Amygdala (tissue), 56 donors: Measurements from ENCODE around the gene FAM111A.
"Not testable (repeated sequence)": the region's sequence is repeated elsewhere in the genome, so short reads cannot be mapped to it uniquely, and the experiment has no call there.

ENCODE experiments used
- DNase-seq, 56 donors: peaks; one replicate each; lab custom pipeline; 2025; lab: John Stamatoyannopoulos, UW

FAM111A gene, protein sequence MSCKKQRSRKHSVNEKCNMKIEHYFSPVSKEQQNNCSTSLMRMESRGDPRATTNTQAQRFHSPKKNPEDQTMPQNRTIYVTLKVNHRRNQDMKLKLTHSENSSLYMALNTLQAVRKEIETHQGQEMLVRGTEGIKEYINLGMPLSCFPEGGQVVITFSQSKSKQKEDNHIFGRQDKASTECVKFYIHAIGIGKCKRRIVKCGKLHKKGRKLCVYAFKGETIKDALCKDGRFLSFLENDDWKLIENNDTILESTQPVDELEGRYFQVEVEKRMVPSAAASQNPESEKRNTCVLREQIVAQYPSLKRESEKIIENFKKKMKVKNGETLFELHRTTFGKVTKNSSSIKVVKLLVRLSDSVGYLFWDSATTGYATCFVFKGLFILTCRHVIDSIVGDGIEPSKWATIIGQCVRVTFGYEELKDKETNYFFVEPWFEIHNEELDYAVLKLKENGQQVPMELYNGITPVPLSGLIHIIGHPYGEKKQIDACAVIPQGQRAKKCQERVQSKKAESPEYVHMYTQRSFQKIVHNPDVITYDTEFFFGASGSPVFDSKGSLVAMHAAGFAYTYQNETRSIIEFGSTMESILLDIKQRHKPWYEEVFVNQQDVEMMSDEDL

DNA sequence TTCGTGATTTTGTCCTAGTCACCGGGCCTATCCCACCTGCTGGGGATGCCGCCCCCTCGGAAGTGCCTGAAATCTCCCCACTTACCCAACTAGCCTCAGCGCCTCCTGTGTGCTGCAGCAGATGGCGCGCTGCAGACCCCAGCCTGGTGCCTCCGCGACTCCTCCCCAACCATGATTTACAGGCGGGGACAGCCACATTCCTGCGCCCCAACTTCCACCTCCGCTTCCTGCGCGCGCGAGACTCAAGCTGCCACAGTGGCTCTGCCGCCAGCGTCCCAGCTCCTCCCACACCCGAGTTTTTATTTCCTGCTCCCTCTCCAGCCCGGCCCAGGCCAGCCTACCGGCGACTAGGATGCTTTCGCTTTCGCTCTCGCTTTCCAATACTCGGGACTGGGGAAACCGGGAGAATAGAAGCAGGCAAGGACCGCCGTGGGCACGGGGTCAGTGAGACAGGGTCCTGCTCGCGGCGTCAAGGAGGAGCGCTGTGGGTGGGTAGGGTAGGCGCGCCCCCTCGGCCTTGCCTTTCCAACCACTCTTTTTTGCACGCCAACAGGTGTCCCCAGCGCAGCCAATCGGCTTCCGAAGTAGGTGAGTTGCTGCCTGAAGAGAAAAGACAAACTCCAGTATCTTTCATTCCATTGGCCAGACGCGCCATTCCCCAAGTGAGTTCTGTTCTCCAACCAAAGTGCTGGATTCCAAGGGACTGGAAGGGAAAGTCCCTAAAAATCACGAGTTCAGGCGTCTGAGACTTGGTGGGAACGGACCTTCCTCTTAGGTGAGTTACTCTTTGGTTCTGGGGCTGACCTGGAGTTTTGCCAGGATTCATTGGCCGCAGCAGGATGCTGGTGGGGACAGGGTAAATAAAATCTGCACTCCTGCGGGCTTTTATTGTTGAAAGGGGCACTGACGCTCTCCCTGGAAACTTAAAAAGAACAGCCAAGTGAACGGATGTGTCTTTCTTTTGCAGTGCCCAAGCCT lies at the start of gene FAM111A:
FAM111A (plus strand) TSS at position 327 of the 978 bp plus-strand sequence. CDS start 6,017 bp downstream, outside the sequence.
- peak in 53 of 56 donors; percentile 7 to 87 (median 63) for DNase-seq

GRCh38 chr11:59093576-59093975 lies 49.1 kb upstream of the FAM111A start:
- DNase-seq, result not testable (repeated sequence)

GRCh38 chr11:59095225-59095624 lies 47.4 kb upstream of the FAM111A start:
- DNase-seq, result not testable (repeated sequence)

DNA sequence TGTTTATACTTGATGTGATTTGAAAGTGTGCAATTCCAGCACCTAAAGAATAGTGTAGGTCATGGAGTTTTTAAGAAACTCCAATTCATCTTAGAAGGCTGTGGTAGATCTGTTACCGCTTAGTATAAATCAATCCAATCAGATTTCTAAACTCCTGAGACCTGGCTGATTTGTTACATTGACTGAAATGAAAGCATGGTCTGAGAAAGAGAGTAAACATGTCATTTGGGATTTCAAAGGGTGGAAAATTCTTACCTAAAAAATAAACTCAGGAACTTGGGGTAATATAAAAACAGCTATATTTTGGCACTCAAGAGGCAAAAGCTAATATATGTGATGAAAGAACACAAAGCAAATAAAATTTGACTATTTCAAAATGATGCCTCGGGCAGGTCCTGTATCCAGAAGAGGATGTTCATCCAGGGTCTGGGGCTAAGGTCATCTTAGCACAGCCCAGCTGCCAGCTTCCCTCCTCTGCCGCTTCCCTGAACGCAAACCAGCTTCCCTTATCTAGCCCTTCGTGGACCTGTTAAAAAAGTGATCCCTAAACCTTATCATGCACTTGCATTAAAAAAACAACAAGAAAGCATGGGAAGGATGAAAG lies 46.6 kb upstream of the FAM111A start:
- DNase-seq, result not testable (repeated sequence)

DNA sequence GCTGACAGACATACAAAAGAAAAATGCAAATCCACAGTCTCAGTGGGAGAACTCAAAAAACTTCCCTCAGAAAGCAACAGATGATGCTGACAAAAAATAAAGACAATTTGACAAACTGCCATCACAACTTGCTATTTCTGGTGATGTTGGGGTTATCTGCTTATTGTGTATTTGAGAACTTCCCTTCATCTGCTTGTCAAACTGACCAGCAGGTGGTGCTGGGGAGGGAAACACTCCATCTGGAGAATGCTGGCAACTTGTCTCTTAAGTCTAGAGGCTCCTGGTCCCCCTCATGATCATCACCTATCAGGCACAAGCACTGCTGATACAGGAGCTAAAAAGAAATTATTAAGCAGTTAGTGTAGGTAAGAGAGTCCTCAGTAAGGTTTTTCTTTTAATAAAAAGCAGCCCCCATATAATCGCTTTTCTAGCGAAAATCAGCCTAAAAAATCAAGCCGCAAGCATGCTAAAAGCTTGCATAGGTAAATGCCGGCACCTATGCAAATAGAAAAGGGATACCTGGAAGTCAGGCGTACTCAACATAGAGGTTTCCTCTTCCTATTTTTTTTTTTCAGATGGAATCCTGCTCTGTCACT lies 45.4 kb upstream of the FAM111A start:
- peak in 23 of 56 donors; percentile 2 to 67 (median 15) for DNase-seq

DNA sequence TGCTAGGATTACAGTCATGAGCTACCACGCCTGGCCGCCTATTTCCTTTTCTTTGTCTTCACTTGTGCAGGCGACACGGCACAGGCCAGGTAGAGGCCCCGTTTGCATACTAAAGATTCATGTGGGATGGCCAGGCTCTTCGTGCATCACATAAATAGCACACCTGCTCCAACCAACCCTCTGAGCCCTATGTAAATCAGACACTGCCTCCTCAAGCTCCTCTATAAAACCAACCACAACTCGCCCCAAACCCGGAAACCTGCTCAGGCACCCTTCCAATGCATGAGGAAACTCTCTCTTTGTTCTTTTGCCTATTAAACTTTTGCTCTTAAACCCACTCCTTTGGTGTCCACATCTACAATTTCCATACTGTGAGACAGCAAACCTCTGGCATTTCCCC lies 44.7 kb upstream of the FAM111A start:
- DNase-seq, result not testable (repeated sequence)

DNA sequence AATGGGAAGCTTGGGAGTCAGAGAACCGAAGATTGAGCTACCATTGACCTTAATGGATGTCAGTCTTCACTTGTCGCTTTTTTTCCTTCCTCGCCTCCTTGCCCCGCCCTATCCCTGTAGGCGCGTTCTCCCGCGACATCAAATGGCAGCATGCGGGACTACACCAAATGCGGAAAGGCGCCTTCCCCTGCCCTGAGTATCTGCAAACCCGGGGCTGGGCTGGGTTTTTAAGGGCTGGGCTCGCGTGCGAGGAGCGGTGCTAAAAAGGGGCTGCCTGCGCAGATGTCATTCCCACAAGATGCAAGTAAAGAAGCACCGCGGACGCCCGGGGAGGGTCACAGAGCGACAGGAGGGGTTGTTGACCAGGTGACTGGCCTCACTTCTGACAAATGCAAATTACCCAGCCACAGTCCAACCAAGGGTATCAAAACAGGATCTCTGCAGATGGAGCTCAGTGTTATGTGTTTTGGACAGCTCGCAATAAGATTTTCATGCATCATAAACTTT lies 40.3 kb upstream of the FAM111A start:
- peak in 21 of 56 donors; percentile 2 to 44 (median 15) for DNase-seq

DNA sequence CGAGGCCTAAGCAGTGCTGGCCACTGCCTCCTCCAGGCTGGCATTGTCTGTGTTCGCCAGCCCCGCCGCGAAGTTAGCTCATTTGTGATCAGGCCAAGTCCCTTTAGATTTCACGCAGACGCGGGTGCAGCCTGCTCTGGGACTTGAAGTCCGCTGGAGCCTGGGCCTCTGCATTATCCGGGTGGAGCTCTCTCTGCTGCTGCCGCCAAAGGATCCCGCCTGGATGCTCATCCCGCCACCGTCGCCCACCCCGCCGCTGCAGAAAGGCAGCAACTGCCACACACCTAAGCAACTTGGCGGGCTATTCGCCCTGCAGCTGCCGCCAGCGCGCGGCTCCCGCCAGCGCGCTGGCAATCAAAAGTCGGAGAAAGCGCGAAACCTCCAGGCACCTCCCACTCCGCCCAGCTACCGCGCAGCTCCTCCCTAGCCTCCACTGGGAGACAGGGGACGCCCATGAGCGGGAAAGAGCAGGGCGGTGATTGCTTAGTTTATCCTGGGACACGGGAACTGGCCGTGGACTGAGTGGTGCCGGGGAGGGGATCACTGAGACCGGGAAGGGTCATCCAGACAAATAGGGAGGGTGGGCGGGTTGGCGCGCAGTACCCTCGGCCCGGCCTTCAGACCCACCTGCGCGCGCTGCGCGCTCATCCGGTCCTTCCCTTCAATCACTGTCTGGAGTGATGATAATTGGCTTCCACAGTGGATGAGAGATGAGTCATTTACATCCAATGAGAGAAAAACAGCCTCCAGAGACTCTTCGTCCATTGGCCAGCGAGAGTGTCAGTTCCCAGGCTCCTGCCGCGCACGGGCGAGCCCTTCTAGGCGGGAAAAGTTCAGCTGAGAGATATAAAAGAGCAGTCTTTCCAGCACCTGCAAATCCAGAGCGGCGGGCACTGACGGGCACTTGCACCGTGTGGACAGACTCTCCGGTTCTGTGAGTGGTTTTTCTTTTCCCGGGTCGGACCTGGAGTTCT lies 36.0 kb upstream of the FAM111A start, which contains the start of gene FAM111B:
FAM111B (plus strand) TSS at position 875 of the 974 bp plus-strand sequence. CDS start 2,389 bp downstream, outside the sequence.
- DNase-seq, result peak in 54 of 56 donors; percentile 14 to 87 (median 66)

DNA sequence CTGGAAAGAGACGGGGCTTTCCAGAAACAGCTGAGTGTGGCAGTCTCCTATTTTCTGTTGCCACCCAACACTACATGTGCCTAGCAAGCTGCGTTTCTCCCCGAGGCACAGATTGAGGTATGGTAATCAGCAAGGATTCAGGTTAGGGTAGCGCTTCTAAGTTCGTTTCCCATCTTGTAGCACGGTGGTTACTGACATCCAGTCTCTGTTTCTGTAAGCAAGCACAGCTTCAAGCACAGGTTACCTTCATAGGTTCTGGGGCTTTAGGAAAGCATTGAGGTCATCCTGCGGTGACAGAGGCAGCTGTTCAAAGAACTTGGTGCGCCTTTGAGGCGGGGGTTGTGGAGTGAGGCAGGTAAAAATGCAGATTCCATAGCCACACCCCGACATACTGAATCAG lies 34.9 kb upstream of the FAM111A start:
- not testable (repeated sequence) for DNase-seq

- no peak for DNase-seq
Observed at GRCh38 chr11:59112494-59112893, 30.2 kb upstream of the FAM111A start.

GRCh38 chr11:59114344-59114743 lies 28.3 kb upstream of the FAM111A start:
- no peak for DNase-seq

DNA sequence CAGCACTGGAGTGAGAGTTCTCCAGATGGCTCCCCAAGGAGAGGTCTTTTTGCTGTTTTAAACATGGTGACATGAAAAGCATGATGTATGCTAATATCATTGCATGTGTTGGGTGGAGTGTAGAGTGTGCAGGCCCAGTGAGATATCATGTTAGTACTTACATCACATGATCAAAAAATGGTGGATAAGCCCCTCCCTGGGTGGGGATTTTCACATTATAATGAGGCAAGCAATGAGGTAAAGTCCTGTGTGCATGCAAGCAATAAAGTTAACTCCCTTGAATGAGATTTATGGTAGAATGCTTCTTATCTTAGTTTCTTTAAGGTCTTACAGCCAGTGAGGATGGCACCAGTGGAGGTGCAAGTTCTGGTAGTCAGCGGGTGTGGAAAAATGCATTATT lies 27.1 kb upstream of the FAM111A start:
- no peak for DNase-seq

- DNase-seq, result no peak
Observed at GRCh38 chr11:59117774-59118173, 24.9 kb upstream of the FAM111A start.

- DNase-seq, result no peak
Observed at GRCh38 chr11:59119826-59120225, 22.8 kb upstream of the FAM111A start.

DNA sequence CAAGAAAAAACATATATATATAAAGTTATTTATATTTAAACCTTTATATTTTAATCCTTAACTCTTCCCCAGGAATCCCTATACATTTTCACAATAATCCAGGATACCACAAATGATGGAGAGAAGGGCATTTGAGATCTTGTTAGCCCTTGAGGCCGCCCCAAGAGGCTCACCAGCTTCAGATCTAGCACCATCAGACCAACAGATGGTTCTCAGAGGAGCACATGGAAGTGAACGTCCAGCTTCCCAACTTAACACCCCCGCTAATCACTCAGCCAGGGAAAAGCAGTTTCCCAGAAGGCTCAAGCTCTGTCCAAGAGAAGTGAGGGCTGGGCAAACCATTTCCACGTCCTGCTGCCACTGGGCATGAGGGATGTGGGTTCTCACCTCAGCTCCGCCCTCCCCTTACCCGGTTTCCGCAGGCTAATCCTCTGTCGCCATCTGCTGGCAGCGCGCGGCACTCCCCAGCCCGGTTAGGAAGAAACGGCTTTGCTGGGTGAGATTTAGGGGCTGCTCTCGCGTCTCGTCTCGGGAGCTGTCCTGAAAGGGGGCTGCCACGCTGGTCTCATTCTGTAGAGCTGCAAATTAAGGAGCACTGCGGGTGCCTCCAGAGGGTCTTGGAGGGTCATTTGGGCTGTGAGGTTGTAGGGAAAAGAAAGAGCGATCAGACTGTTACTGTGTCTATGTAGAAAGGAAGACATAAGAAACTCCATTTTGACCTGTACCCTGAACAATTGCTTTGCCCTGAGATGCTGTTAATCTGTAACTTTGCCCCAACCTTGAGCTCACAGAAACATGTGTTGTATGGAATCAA lies 6.8 kb upstream of the FAM111A start:
- DNase-seq, result peak in 53 of 56 donors; percentile 6 to 85 (median 53)

- DNase-seq, result not testable (repeated sequence)
Observed at GRCh38 chr11:59136551-59136950, 6.1 kb upstream of the FAM111A start.

DNA sequence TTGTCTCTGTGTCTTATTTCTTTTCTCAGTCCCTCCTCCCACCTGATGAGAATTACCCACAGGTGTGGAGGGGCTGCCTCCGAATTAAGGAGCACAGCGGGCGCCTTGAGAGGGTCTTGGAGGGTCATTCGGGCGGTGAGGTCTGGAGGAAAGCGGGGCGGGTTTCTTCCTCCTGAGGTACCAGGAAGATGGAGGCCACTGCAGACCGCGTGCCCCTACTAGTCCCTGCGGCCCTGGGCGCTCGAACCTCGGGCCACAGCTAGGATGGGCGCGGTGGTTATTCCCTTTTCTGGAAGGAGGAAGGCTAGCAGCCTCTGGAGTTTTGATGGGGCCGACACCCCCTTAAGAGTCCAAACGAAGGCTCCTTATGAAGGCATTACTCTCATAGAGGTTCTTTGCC lies 5.5 kb upstream of the FAM111A start:
- DNase-seq, result no peak
